NK-92 (cell line): Measurements from ENCODE around the gene KIF16B.

Source experiments
- DNase-seq: peaks from one replicate; lab custom pipeline; 2025; ENCODE audit not compliant: unreplicated experiment; lab: John Stamatoyannopoulos, UW

The KIF16B gene

GRCh38 chr20:16560216-16560615 lies 13.0 kb downstream of the KIF16B start:
- DNase-seq, result no peak

GRCh38 chr20:16556301-16556700 lies 16.9 kb downstream of the KIF16B start:
- no peak for DNase-seq

DNA sequence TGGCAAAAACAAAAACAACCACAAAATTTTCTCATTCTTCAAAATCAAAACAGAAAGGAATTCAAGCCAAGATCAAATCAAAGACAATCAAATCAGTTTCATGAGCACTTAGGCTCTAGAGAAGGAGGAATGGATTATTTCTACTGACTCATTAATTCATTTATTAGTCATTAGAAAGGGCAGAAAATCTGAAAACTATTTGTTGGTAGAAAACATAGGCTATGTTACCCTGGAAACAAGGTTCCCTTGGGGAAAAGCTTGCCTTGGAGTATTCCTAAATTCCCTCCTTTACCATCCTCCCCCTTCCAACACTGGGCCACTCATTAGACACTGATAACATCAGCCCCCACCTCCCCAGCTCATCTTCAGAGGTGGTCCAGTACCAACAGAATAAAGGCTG lies 17.5 kb downstream of the KIF16B start:
- DNase-seq, result no peak

DNA sequence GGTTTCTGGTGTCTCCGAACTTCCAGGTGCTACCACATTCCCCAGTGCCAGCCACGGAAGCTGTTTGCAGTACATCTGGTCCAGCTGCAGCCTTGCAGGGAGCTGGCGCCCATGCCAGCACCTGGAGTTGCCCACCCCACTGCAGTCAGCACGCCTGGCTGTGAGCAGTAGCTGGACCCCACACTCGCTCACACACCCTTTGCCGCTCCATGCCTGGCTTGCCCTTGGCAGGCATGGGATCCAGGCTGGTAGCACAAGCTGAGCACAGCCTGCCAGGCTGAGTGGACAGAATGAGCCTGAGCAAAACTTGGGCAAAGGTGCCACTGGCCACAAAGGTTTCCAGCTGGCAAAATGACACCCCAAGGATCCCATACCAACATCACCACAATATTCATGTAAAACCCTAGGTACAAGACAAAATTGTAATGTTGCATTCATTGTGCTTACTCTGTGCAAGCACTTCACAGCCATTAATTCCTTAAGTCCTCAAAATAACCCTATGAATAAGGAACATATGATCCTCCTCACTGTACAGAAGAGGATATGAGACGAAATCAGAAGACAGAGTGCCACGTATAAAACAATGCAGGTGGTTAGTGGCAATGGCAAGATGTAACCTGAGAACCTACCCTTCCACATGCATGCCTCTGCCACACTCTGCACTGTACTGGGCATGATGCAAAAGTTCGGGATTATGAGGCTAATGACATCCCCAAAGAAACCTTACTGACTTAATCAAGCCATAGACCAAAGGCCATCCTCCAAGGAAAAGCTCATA lies 18.3 kb downstream of the KIF16B start:
- no peak for DNase-seq

GRCh38 chr20:16553684-16554083 lies 19.6 kb downstream of the KIF16B start:
- DNase-seq, result no peak

- no peak for DNase-seq
Measured at GRCh38 chr20:16553101-16553500, 20.1 kb downstream of the KIF16B start.

GRCh38 chr20:16552015-16552414 lies 21.2 kb downstream of the KIF16B start:
- no peak for DNase-seq

GRCh38 chr20:16551607-16552006 lies 21.6 kb downstream of the KIF16B start:
- no peak for DNase-seq

DNA sequence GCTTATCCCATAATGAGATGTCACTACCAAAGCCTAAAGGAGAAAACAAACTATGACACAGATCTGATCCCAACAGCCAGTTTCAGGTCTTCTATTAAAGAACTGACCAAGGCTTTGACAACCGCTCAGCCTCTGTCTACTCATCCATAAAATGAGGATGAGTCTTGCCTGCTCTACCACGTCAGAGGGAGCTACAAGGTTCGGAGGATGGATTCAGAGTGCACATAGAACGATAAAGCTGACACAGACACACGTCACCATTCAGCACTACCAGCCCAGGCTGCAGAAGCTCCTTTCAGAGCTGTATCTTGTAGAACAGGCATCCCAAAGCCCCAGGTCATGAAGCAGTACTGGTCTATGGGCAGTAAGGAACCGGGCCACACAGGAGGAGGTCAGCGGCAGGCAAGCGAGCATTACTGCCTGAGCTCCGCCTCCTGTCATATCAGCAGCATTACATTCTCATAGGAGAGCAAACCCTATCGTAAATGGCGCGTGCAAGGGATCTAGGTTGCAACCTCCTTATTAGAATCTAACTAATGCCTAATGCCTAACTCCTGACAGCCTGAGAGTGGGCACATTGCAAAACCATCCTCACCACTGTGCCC lies 25.1 kb downstream of the KIF16B start:
- no peak for DNase-seq

DNA sequence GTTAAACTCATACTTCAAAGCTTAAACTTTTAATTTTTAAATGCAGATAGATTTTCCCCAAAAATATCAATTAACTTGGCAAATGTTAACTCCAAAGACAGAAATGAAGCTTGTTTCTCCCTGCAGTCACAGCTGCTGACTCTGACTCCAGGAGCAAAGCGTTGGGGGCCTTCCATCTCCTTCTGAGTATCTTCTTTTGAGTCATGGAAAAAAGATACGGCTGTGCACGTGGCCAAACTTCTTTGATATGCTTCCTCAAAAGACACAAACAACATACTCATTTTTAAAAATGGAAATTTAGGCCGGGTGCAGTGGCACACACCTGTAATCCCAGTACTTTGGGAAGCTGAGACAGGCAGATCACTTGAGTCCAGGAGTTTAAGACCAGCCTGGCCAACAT lies 28.3 kb downstream of the KIF16B start:
- DNase-seq, result no peak

DNA sequence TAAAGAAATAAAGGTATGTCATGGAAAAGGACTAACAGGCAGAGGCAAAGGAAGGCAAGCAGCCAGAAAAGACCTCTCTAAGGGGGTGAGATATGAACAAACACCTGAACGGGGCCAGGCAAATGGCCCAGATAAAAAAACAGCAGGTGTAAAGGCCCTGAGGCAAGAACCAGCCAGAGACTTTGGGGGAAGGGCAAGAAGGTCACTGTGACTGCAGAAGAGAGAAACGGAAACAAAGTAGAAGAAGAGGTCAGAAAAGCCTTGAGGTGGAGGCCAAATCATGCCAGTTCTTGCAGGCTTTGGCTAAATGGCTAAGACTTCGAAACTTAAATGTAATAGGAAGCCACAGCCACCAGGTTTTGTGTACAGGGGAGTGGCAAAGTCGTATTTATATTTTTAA lies 30.8 kb downstream of the KIF16B start:
- DNase-seq, result no peak

DNA sequence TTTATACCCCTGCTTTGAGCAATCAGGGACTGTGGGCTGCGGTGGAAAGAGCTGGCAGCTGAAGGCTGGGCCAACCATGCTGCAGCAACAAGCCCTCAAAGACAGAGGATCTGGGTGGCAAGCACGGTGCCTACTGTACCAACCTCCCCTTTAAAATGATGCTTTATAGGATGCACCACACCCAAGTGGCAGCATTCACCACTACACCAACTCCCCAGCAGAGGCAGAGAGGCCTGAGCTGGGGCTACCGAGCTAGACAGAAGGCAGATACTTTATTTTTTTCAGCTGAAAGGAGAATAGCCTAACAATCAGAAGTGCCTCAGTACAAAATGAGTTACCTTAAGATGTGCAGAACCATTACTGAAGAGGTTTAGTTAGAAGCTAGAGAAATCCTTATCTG lies 31.4 kb downstream of the KIF16B start:
- no peak for DNase-seq

DNA sequence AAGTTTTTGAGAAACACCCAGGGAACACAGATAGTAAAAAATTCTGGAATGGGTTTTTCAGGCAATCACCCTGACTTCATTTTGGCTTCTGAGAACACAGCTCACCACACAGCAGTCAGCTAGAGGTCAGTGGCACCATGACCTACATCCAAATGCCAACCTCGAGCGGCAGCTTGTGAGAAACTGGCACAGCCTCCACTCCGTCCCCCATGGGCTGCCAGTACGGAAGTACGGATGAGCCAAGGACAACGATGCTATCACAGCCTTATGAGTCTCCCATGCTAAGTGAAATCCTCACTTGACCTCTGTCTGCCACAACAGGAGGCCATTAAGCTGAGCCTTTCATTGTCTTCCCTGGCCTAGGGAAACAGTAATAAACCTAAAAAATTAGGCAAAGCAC lies 32.0 kb downstream of the KIF16B start:
- no peak for DNase-seq

GRCh38 chr20:16539280-16540021 lies 33.8 kb downstream of the KIF16B start:
- no peak for DNase-seq

- DNase-seq, result no peak
Measured at GRCh38 chr20:16538779-16539178, 34.5 kb downstream of the KIF16B start.

GRCh38 chr20:16537918-16538317 lies 35.3 kb downstream of the KIF16B start:
- DNase-seq, result no peak

DNA sequence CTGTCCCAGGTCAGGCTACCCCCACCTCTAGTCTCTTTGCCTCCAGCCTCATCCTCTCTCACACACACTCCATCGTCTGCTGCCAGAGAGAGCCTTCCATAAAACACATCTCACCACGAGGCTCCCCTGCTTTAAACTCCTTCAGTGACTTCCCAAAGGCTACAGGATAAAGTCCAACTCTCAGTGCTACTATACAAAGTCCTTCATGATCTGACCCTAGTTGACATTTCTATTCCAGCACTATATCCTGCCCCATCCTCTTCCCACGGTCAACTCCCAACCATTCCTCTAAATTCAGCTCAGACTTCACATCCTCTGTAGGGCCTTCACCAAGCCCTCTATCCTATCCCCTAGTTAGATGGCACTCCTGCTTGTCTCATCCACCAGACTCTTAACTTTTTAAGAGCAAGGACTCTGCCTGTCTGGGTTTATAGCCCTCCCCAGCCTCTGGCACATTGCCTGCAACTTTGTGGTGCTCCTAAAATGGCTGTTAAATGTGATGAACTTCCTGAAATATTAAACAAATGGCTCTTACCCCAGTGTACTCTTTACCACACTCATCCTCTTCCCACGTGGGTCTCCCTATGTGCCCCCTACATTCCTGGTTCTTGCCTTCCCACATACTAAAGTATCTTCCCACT lies 36.1 kb downstream of the KIF16B start:
- no peak for DNase-seq

GRCh38 chr20:16535277-16535676 lies 38.0 kb downstream of the KIF16B start:
- DNase-seq, result no peak

DNA sequence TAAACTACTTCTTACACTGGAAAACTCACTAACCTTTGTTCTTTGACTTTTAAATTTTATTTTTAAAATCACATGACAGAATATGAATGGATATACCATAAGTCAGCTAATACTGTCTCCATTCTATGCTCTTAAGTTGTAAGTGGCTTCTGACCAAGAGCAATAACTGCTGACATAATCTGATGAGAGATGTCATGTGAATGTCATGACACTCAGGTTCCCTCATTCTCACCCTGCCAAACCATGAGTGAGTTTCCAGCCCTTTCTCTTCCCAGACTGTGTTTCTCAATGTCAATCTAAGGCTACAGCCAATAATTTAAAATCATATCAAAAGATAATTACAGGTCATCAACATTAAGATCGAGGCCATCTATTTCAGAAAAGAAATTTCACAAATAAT lies 39.7 kb downstream of the KIF16B start:
- DNase-seq, result no peak

DNA sequence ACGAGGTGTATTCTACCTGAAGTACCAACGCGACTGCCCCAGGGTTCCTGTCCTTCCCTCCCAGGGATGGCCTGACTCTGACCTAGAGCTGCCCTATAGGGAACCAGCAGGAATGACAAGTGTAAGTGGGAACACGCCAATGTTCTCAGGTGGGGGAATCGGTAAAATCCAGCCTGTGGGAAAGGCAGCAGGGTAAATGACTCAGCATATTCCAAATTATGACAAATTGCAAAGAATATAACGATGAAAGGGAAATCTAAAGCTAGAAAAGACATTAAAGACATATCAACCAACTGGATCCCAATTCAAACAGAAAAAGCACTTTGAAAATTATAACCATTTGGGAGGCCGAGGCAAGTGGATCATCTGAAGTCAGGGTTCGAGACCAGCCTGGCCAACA lies 41.8 kb downstream of the KIF16B start:
- no peak for DNase-seq

DNA sequence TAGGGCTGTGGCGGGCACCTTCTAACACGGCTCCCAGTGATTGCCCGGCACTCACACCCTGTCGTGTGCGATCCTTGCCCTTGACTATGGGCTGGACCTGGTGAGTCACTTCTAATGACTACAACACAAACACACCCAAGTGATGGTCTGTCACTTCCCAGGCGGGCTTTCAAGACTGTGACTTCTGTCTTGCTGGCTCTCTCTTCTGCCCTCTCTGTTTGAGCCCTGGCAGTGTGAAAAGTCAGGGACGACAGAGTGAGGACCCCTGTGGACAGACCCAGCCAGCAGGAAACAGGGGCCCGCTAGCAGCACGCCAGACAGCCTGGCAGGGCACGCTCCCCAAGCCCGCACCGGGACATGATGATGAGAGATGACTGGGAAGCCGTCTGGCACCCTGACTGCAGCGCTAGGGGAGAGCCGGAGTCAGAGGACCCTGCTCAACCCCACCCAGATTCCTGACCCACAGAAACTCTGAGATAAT lies 43.0 kb downstream of the KIF16B start:
- no peak for DNase-seq

DNA sequence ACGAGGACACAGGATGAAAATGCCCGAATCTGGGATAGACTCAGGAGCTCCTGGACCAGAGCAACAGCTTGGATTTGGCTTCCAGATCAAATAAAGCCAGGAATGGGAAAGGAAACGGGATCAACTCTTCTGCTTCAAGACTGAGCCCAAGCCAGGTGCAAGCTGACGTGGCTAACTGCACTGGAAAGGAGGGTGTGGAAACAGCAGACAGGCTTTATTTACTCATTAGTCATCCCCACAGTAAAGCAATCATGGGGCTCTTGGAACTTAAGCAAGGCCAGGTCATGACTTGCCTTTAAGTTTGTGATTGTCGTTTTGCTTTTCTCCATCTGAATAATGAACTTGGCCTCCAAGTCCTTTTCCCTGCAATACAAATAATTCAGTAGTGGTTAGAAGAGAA lies 45.2 kb downstream of the KIF16B start:
- no peak for DNase-seq
